Activated naive CD4-positive, alpha-beta T cell treated with anti-CD3 and anti-CD28 coated beads for 36 hours (primary cell): ENCODE results near the gene HASPIN. TPM values are rescaled to one million over a fixed set of nuclear protein-coding genes. Genes with fewer than 3 reads are reported as not detected.

ENCODE experiments used
- CTCF ChIA-PET: fragments of 350-600 bp; sonication (Branson Sonifier 250); formaldehyde crosslinking; loops from one replicate; lab custom pipeline; 2021; ENCODE audit warnings: antibody characterized with exemption; lab: Charles Lee
- DNase-seq: peaks from one replicate; pipeline ENCODE4 v3.0.0-alpha.2; 2020
- H3K27ac Mint-ChIP-seq: one replicate; pipeline ENCODE4 v1.8.0; 2021; ENCODE audit warnings: mild to moderate bottlenecking, mixed read lengths
- H3K27me3 Mint-ChIP-seq: one replicate; pipeline ENCODE4 v1.8.0; 2021; ENCODE audit warnings: low read depth, mixed read lengths
- H3K36me3 Mint-ChIP-seq: one replicate; pipeline ENCODE4 v1.8.0; 2021; ENCODE audit warnings: low read depth, mixed read lengths
- H3K4me1 Mint-ChIP-seq: one replicate; pipeline ENCODE4 v1.8.0; 2021; ENCODE audit warnings: low read depth, mixed read lengths
- H3K4me3 Mint-ChIP-seq: one replicate; pipeline ENCODE4 v1.8.0; 2021; ENCODE audit warnings: mild to moderate bottlenecking, moderate library complexity, mixed read lengths
- H3K9me3 Mint-ChIP-seq: one replicate; pipeline ENCODE4 v1.8.0; 2021; ENCODE audit warnings: mixed read lengths
- intact Hi-C: fragments of 100-400 bp; cut with micrococcal nuclease; formaldehyde crosslinking; loops from one replicate; pipeline ENCODE4 v1.15.1; 2023
- total RNA-seq, 2 experiments: library from RNA; stranded (reverse); gene quantifications; one replicate each; pipeline ENCODE4 v1.2.3, GENCODE V29; 2021

Gene HASPIN
- total RNA-seq, result 10 to 100 TPM; 20.5 to 21.8 TPM

DNA sequence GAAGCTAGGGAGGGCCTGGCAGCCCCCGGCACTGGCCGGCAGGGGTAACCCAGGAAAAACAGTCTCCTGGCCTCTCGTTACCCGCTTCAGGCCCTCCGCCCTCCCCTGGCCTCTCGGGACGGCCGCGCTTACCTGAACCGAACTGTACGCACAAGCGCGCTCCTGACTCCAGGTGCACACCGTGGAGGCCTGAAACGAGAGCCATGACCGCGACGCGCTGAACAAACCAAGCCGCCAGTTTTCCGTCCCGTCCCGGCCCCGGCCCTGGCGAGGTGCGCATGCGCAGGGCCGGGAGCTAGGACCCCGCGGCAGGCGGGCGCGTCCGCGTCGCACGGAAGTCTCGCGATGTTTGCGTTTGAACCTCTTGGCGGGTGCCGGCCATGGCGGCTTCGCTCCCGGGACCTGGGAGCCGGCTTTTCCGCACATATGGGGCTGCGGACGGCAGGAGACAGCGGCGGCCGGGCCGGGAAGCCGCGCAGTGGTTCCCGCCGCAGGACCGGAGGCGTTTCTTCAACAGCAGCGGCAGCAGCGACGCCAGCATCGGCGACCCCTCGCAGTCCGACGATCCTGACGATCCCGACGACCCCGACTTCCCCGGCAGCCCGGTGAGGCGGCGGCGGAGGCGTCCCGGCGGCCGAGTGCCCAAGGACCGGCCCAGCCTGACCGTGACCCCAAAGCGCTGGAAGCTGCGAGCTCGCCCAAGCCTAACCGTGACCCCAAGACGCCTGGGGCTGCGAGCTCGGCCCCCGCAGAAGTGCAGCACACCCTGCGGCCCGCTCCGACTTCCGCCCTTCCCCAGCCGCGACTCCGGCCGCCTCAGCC is at the start of gene HASPIN:
TSS of gene HASPIN (plus strand) at position 348 of the 822 bp plus-strand sequence. CDS start at position 381, 33 bp downstream.
- Mint-ChIP-seq H3K4me3 (peak within 1 kb of the TSS; percentile 93), H3K36me3 (peaks cover 62% of the 10 kb centered on the region), H3K27me3 (no peaks in the 10 kb centered on the region), H3K4me1 (peaks cover 57% of the 10 kb centered on the region), H3K27ac (peak within 1 kb of the TSS; percentile 89), H3K9me3 (no peaks in the 10 kb centered on the region)
- DNase-seq, result peak; percentile 94
- intact Hi-C loops, result loop anchor here (1.0 to 10.0 kb wide), 5 partner anchors 12 to 421 kb away; partner anchors contain the start of genes CYB5D2, EMC6, P2RX5 and TAX1BP3
- CTCF ChIA-PET, result interaction anchor here (0.5 to 4.3 kb wide), 9 partner anchors 11 to 420 kb away, joined by 3 to 35 read pairs (median 4); no protein-coding TSS in a partner anchor

GRCh38 chr17:3675886-3676285 is 47.8 kb upstream of the HASPIN start:
- no peaks in the 10 kb centered on the region for H3K27me3 Mint-ChIP-seq
- H3K4me1 Mint-ChIP-seq, result peaks cover under 1% of the 10 kb centered on the region
- no peak overlapping the region for H3K27ac Mint-ChIP-seq
- peaks cover 3% of the 10 kb centered on the region for H3K36me3 Mint-ChIP-seq
- H3K4me3 Mint-ChIP-seq, result no peak overlapping the region
- H3K9me3 Mint-ChIP-seq, result no peaks in the 10 kb centered on the region
- CTCF ChIA-PET, result no interaction called here
- DNase-seq, result no peak
- intact Hi-C loops, result no loop called here

DNA sequence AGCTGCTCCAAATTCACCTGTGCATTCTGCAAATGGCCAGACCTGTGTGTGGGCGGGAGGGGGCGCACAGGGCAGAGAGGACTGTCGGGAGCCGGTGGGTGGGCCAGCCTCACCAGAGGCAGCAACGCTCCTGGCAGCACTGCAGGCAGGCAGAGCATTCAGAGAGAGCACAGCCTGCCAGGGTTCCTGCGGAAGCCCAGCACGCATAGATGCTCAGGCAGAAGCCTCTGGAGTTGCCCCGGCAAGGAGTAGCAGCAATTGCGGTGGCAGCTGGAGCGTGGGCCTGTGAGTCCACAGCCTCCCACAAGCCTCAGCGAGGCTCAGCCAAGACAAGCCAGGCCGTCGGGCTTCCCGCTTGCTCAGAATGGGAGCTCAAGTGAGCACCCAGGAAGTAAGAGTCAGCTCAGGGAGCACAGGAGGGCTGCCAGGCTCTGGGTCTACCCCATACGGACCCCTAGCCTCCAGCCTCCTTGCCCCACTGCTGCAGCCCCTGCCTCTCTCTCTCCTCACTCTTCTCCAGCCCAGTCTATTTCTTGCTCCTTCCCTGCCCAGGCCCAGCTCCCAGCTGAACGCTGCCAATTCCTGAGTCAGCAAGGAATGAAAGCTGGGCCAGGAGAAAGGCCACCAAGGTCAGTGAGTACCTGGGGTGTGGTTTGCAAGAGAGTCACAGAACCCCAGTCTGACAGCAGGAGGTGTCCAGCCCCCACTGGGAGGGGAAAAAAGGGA is 45.4 kb upstream of the HASPIN start:
- no peaks in the 10 kb centered on the region for H3K27me3 Mint-ChIP-seq
- no peaks in the 10 kb centered on the region for H3K9me3 Mint-ChIP-seq
- H3K27ac Mint-ChIP-seq, result no peak overlapping the region
- intact Hi-C loops, result no loop called here
- no peak overlapping the region for H3K4me3 Mint-ChIP-seq
- H3K4me1 Mint-ChIP-seq, result peaks cover 6% of the 10 kb centered on the region
- CTCF ChIA-PET, result no interaction called here
- DNase-seq, result no peak
- H3K36me3 Mint-ChIP-seq, result peaks cover 9% of the 10 kb centered on the region

DNA sequence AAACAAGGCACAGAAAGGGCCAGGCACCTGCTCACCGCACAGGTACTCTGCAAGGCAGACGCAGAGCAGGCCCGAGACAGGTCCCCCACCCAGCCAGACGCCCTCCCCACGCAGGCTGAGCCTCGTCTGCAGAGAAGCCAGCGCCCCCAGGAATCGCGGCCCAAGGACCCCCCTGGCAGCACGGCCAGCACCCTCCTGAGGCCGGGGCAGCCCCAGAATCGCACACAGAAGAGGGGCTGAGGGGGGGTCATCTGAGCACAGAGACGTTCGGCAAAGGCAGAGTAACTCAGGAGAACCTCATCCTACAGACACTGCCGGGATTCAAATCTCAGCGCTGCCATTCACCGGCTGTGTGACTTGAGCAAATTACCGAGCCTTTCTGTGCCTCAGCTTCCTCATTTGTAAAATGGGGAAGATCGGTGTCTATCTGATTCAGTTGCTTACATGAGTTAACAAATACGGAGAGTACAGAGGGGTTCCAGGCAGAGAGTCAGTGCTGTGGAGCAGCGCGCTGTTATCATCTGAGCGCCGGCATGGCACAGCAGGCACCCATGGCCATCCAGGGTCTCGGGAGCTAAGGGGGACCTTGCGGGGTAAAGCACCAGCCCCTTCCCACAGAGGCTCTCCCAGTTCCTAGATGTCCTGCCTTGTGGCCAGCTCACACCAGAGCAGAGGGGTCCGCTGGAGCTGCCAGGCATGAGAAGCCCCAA is 44.7 kb upstream of the HASPIN start:
- no peak for DNase-seq
- intact Hi-C loops, result no loop called here
- no peak overlapping the region for H3K27ac Mint-ChIP-seq
- peaks cover 9% of the 10 kb centered on the region for H3K36me3 Mint-ChIP-seq
- peaks cover 7% of the 10 kb centered on the region for H3K4me1 Mint-ChIP-seq
- CTCF ChIA-PET, result interaction anchor here (1.0 kb wide), 1 partner anchor 32 kb away, joined by 3 read pairs; no protein-coding TSS in a partner anchor
- H3K9me3 Mint-ChIP-seq, result no peaks in the 10 kb centered on the region
- H3K4me3 Mint-ChIP-seq, result no peak overlapping the region
- H3K27me3 Mint-ChIP-seq, result no peaks in the 10 kb centered on the region

DNA sequence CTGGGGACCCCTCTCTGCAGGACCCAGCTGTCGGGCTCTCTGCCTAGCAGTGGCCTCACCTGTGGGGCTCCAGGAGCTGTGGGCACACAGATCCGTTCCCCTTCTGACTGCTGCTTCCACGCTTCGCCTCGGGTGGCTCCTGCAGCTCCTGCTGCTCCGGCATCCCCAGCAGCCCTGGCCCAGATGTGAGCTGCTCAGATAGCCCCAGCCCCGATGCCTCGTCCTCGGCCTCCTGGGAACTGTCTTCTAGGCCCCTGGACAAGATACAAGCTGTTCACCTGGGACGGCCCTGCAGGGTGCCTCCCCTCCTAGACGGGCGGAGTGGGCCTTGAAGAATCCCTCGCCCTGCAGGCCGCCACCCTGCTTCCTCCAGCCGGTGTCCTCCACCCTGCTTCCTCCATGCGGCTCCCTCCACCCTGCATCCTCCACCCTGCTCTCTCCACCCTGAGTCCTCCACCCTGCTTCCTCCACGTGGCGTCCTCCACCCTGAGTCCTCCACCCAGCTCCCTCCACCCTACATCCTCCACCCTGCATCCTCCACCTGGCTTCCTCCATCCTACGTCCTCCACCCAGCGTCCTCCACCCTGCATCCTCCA is 44.1 kb upstream of the HASPIN start:
- no peaks in the 10 kb centered on the region for H3K9me3 Mint-ChIP-seq
- CTCF ChIA-PET, result interaction anchor here (1.0 kb wide), 1 partner anchor 31 kb away, joined by 3 read pairs; no protein-coding TSS in a partner anchor
- no peak overlapping the region for H3K27ac Mint-ChIP-seq

DNA sequence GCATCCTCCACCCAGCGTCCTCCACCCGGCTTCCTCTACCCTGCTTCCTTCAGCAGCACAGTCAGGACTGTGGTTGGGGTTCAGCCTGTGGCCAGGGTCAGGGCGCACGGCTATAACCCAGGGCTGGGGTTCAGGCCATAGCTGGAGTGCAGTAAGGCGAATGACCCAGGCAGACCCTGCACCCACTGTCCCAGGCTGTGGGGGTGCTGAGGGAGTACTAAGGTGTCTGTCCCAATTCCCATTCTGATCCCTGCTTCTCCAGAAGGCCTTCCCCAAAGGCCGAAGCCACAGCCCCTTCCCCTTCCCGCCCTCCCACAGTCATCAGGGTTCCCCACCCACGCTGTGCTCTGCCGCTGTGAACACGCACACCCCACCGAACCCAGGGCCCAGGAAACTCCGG is 42.6 kb upstream of the HASPIN start:
- no peaks in the 10 kb centered on the region for H3K9me3 Mint-ChIP-seq
- intact Hi-C loops, result loop anchor here (5.0 kb wide), 1 partner anchor 166 kb away; the partner anchor contains the start of gene NCBP3
- no peak overlapping the region for H3K4me3 Mint-ChIP-seq
- no peaks in the 10 kb centered on the region for H3K27me3 Mint-ChIP-seq
- no peak overlapping the region for H3K27ac Mint-ChIP-seq
- DNase-seq, result no peak
- CTCF ChIA-PET, result no interaction called here
- peaks cover 7% of the 10 kb centered on the region for H3K4me1 Mint-ChIP-seq
- peaks cover 7% of the 10 kb centered on the region for H3K36me3 Mint-ChIP-seq

More for the DNA sequence above, 44.1 kb upstream of the HASPIN start:
- Mint-ChIP-seq H3K4me1 (peaks cover 7% of the 10 kb centered on the region), H3K27me3 (no peaks in the 10 kb centered on the region), H3K4me3 (no peak overlapping the region), H3K36me3 (peaks cover 9% of the 10 kb centered on the region)
- no peak for DNase-seq
- intact Hi-C loops, result loop anchor here (5.0 kb wide), 1 partner anchor 168 kb away; the partner anchor contains the start of gene NCBP3

DNA sequence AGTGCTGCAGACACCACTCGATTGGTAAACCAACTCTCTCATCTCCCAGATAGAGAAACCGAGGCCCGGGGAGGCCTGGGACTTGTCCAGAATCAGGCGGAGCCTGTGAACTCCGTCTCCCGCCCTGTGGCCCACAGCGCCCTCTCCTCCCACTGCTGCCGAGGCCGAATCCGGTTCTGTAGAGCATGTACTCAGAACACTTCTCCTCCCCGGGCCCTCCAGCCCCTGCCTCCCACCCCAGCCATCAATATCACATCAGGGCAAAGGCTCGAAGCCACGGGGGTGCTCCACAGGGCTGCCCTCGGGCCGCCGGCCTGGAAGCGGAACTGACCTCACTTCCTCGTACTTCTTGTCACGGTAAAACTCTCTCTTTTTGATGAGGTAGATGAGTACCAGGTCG is 42.1 kb upstream of the HASPIN start:
- intact Hi-C loops, result loop anchor here (5.0 kb wide), 1 partner anchor 166 kb away; the partner anchor contains the start of gene NCBP3
- CTCF ChIA-PET, result interaction anchor here (1.4 to 2.7 kb wide), 2 partner anchors 48 to 57 kb away, joined by 4 to 27 read pairs; no protein-coding TSS in a partner anchor
- no peak for DNase-seq
- peaks cover 7% of the 10 kb centered on the region for H3K4me1 Mint-ChIP-seq
- H3K27me3 Mint-ChIP-seq, result no peaks in the 10 kb centered on the region
- H3K4me3 Mint-ChIP-seq, result no peak overlapping the region
- H3K9me3 Mint-ChIP-seq, result no peaks in the 10 kb centered on the region
- H3K27ac Mint-ChIP-seq, result no peak overlapping the region
- H3K36me3 Mint-ChIP-seq, result peaks cover 7% of the 10 kb centered on the region

GRCh38 chr17:3682033-3682432 is 41.7 kb upstream of the HASPIN start:
- no peaks in the 10 kb centered on the region for H3K27me3 Mint-ChIP-seq
- H3K27ac Mint-ChIP-seq, result no peak overlapping the region
- no peaks in the 10 kb centered on the region for H3K9me3 Mint-ChIP-seq
- no peak overlapping the region for H3K4me3 Mint-ChIP-seq
- peaks cover 7% of the 10 kb centered on the region for H3K4me1 Mint-ChIP-seq
- H3K36me3 Mint-ChIP-seq, result peaks cover 7% of the 10 kb centered on the region
- DNase-seq, result no peak
- CTCF ChIA-PET, result interaction anchor here (0.6 to 2.7 kb wide), 9 partner anchors 18 to 147 kb away, joined by 4 to 27 read pairs (median 5); partner anchors contain the start of gene HASPIN
- intact Hi-C loops, result loop anchor here (2.0 to 5.0 kb wide), 4 partner anchors 41 to 165 kb away; partner anchors contain the start of genes HASPIN and NCBP3

- intact Hi-C loops, result loop anchor here (2.0 to 5.0 kb wide), 4 partner anchors 40 to 164 kb away; partner anchors contain the start of genes HASPIN and NCBP3
- no peaks in the 10 kb centered on the region for H3K9me3 Mint-ChIP-seq
- H3K27me3 Mint-ChIP-seq, result no peaks in the 10 kb centered on the region
These were observed 40.6 kb upstream of the HASPIN start for GRCh38 chr17:3683054-3683511.

GRCh38 chr17:3685174-3685573 is 38.5 kb upstream of the HASPIN start:
- no peaks in the 10 kb centered on the region for H3K9me3 Mint-ChIP-seq
- H3K27ac Mint-ChIP-seq, result no peak overlapping the region
- peaks cover 7% of the 10 kb centered on the region for H3K4me1 Mint-ChIP-seq
- intact Hi-C loops, result no loop called here
- CTCF ChIA-PET, result no interaction called here
- peaks cover 13% of the 10 kb centered on the region for H3K36me3 Mint-ChIP-seq
- H3K27me3 Mint-ChIP-seq, result no peaks in the 10 kb centered on the region
- no peak overlapping the region for H3K4me3 Mint-ChIP-seq
- DNase-seq, result no peak

More at GRCh38 chr17:3683054-3683511, 40.6 kb upstream of the HASPIN start:
- Mint-ChIP-seq H3K4me1 (peaks cover 7% of the 10 kb centered on the region), H3K36me3 (peaks cover 7% of the 10 kb centered on the region), H3K4me3 (no peak overlapping the region), H3K27ac (no peak overlapping the region)
- DNase-seq, result peak; percentile 72
- CTCF ChIA-PET, result interaction anchor here (0.6 to 2.7 kb wide), 24 partner anchors 9 to 1333 kb away, joined by 3 to 27 read pairs (median 4); partner anchors contain the start of genes HASPIN and P2RX5

GRCh38 chr17:3688027-3688553 is 35.6 kb upstream of the HASPIN start:
- H3K4me1 Mint-ChIP-seq, result peaks cover 4% of the 10 kb centered on the region
- peaks cover 18% of the 10 kb centered on the region for H3K36me3 Mint-ChIP-seq
- H3K27ac Mint-ChIP-seq, result no peak overlapping the region
- intact Hi-C loops, result no loop called here
- CTCF ChIA-PET, result interaction anchor here (0.8 to 1.5 kb wide), 2 partner anchors 19 to 35 kb away, joined by 3 to 4 read pairs; partner anchors contain the start of gene HASPIN
- no peak overlapping the region for H3K4me3 Mint-ChIP-seq
- no peaks in the 10 kb centered on the region for H3K27me3 Mint-ChIP-seq
- DNase-seq, result no peak
- no peaks in the 10 kb centered on the region for H3K9me3 Mint-ChIP-seq
